Stimulated activated CD4-positive, alpha-beta T cell treated with anti-CD3 and anti-CD28 coated beads, TNF-alpha, amount 100 ng/mL, for 48 hours (primary cell): ENCODE results near the gene PTPN2.
"Not testable (repeated sequence)": the region's sequence is repeated elsewhere in the genome, so short reads cannot be mapped to it uniquely, and the experiment has no call there.

Experiments
- DNase-seq, 3 donors: peaks; one replicate each; pipeline ENCODE4 v3.0.0-alpha.2; 2020; ENCODE audit warnings: low read depth in 3 of 3

Gene PTPN2

GRCh38 chr18:12883684-12884405, at the start of gene PTPN2:
Gene PTPN2 (minus strand): TSS chr18:12884237. CDS start chr18:12884141, 96 bp downstream.
- peak; percentile 73 to 82 (median 80) for DNase-seq

GRCh38 chr18:12933327-12933726, 49.3 kb upstream of the PTPN2 start:
- DNase-seq: no peak

GRCh38 chr18:12930908-12931307, 46.9 kb upstream of the PTPN2 start:
- DNase-seq: no peak

GRCh38 chr18:12930376-12930775, 46.3 kb upstream of the PTPN2 start:
- DNase-seq: no peak

- no peak for DNase-seq
These were observed 45.5 kb upstream of the PTPN2 start for GRCh38 chr18:12929477-12930083.

GRCh38 chr18:12928641-12929040, 44.6 kb upstream of the PTPN2 start:
- no peak for DNase-seq

- no peak for DNase-seq
These were observed 44.2 kb upstream of the PTPN2 start for GRCh38 chr18:12928206-12928605.

- no peak for DNase-seq
These were observed 40.6 kb upstream of the PTPN2 start for GRCh38 chr18:12924616-12925015.

- no peak for DNase-seq
These were observed 38.2 kb upstream of the PTPN2 start for GRCh38 chr18:12922266-12922665.

- peak in 1 of 3 donors; percentile 15 for DNase-seq
These were observed 37.1 kb upstream of the PTPN2 start for GRCh38 chr18:12921178-12921577.

- no peak for DNase-seq
These were observed 28.1 kb upstream of the PTPN2 start for GRCh38 chr18:12911929-12912703.

GRCh38 chr18:12911025-12911928, 27.2 kb upstream of the PTPN2 start:
- DNase-seq: peak; percentile 19 to 52 (median 21)

GRCh38 chr18:12908706-12909105, 24.7 kb upstream of the PTPN2 start:
- DNase-seq: no peak

GRCh38 chr18:12907258-12907925, 23.4 kb upstream of the PTPN2 start:
- no peak for DNase-seq

- DNase-seq: no peak
These were observed 22.7 kb upstream of the PTPN2 start for GRCh38 chr18:12906773-12907172.

- no peak for DNase-seq
These were observed 22.1 kb upstream of the PTPN2 start for GRCh38 chr18:12906119-12906518.

- DNase-seq: peak in 2 of 3 donors; percentile 22 to 35
These were observed 20.0 kb upstream of the PTPN2 start for GRCh38 chr18:12904012-12904516.

- DNase-seq: not testable (repeated sequence)
These were observed 17.2 kb upstream of the PTPN2 start for GRCh38 chr18:12901208-12901607.

- DNase-seq: not testable (repeated sequence)
These were observed 12.8 kb upstream of the PTPN2 start for GRCh38 chr18:12896784-12897333.

GRCh38 chr18:12895626-12896025, 11.6 kb upstream of the PTPN2 start:
- no peak for DNase-seq
